Measurements from ENCODE around the gene TMLHE.
"Not testable (repeated sequence)": the region's sequence is repeated elsewhere in the genome, so short reads cannot be mapped to it uniquely, and the experiment has no call there.

DNA sequence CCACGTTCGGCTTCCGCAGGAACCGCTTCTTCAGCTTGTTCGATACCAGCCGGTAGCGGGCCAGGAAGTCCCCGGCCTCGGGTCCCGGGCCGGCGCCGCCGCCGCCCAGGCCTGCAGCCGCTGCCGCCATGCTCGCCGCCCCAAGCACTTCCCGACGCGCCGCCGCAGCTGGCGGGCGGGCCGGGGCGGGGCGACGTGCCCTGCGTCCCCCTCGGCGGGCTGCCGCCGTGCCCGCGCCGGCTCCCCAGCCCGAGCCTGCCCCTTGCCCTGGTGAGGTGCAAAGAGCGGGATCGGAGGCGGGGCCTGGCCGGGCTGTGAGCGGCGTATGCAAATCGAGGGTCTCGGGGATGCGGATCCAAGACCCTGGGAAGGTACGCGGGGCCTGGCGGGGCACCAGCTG lies 154.3 kb downstream of the TMLHE start, which contains the start of gene F8A3:
- TF ChIP-seq, protein P1, sequence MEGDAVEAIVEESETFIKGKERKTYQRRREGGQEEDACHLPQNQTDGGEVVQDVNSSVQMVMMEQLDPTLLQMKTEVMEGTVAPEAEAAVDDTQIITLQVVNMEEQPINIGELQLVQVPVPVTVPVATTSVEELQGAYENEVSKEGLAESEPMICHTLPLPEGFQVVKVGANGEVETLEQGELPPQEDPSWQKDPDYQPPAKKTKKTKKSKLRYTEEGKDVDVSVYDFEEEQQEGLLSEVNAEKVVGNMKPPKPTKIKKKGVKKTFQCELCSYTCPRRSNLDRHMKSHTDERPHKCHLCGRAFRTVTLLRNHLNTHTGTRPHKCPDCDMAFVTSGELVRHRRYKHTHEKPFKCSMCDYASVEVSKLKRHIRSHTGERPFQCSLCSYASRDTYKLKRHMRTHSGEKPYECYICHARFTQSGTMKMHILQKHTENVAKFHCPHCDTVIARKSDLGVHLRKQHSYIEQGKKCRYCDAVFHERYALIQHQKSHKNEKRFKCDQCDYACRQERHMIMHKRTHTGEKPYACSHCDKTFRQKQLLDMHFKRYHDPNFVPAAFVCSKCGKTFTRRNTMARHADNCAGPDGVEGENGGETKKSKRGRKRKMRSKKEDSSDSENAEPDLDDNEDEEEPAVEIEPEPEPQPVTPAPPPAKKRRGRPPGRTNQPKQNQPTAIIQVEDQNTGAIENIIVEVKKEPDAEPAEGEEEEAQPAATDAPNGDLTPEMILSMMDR (conservative IDR thresholded peaks at IDR 0.05; ENCODE audit: low read length), result not testable (repeated sequence)
- TF ChIP-seq EZH2phosphoT487 (IDR thresholded peaks at IDR 0.05; ENCODE audit: borderline replicate concordance), result not testable (repeated sequence)
